ENCODE results near the gene CHN2. TPM values are rescaled to one million over a fixed set of nuclear protein-coding genes. Genes with fewer than 3 reads are reported as not detected.

The CHN2 gene
- polyA plus RNA-seq, 4 donors: 13.9 to 19.7 (median 17.4) TPM

DNA sequence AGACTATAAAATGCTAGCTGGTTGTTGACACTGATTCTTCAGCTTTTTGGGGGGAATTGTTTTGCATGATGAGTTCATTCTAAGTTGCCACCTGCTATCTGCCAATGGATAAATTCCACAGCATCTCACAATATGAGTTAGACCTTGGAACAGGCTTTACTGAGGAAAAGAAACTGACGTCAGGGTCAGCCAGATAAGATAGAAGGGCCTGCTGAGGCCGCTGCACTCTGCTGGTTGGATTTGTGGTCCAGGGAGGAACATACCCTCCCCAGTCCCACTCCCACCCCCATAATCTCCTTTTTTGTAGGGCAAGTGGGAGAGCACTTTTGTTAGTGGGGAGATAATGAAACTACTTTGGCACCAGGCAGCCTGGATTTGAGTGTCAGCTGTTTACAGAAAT, 258.4 kb downstream of the CHN2 start:
- no peak for DNase-seq (ENCODE audit: low read depth in 4 of 4, low spot score in 2 of 4)

DNA sequence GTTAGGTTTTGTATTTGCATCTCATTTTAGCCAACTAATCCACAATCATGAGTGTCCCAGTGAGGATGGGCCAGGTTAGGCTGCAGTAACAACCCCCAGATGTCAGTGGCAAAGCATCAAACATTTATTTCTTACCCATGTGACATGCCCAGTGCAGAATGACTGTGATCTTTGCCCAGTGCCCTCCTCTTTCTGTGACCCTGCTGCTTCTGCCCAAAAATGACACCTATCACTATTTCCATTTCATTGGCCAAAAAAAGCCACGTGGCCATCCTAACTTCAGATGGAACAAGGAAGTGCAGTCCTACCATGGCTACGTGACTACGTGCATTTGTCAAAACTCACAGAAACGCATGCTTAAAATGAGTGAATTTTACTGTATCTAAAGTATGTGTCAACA, 259.9 kb downstream of the CHN2 start:
- no peak for DNase-seq (ENCODE audit: low read depth in 4 of 4, low spot score in 2 of 4)

DNA sequence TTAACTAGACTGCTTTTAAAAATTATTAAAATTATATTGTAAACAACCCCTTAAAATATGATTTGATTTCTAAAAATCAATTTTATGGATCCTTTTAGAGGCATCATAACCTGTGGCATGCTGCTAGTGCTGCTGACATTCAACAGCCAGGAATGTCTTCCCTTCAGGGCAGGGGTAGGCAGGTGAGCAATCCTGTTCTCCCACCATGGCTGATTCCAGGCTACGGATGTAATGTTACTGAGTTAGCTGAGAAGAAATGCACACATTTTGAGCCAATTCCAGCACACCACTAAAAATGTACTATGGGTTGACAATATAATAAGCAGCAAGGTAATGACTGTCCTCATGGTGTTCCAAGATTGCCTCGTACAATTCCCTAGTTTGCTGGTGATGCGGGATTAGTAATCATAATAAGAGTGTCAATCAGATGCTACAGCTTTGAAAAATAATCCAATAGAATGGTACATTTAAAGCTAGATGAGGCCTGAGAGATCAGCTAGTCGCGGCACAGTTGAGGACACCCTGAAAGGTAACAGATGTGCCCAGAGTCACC, 260.4 kb downstream of the CHN2 start:
- no peak for DNase-seq (ENCODE audit: low read depth in 4 of 4, low spot score in 2 of 4)

DNA sequence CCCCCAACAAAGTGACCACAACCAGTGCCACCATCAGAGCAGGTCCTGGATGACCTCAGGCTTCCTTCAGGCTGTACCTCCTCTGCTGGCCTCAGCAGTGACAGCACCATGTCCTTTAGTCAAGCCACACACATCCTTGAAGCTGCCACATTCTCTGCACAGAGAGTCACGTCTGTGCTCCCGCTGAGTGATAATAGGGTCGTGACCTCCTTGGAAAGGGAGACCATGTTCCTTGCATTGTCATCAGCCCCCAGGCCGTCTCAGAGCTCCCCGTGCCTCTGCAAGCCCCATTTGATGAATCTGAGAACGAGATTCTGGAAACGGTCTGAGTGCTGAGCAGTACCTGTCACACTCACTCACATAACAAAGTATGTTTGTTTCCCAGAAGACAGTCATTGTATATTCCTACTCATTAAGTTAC, 262.6 kb downstream of the CHN2 start:
- no peak for DNase-seq (ENCODE audit: low read depth in 4 of 4, low spot score in 2 of 4)

DNA sequence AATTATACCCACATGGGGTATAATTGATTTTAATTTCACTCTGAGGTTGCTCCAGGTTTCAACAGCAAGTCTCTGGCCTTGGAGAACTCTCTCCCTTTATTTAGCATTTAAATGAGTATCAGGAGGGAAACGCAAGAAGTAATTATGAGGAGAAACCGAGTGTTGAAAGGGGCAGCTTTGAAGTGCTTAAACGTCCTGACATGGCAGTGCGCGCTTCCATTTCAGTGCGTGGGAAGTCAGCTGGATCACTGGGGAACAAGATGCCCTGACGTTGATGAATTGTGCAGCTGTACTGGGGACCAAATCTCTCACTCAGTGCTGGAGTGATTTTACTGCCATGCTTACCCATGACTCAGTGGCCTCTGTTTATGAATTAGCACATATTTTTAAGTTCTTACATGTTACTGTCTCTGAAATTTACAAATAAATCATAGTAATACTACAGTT, 263.0 kb downstream of the CHN2 start:
- DNase-seq (ENCODE audit: low read depth in 4 of 4, low spot score in 2 of 4): no peak

DNA sequence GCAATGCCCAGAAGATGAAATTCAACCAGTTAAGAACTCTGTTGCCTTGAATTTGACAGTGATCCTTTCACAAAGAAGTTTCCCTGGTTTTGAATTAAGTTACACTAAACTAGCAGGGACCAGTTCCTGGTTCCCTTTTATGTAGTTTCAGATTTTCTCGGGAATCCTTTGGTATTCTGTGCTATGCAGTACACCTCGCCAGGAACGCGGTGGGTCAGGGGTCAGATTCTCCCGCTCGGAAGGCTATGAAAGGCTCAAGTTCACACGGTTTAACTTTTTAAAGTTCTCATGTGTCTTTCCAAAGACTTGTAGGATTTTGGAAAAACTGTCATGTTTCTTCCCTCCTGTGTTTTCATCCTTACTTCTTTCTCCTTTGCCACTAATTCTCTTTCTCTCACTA, 264.4 kb downstream of the CHN2 start:
- no peak for DNase-seq (ENCODE audit: low read depth in 4 of 4, low spot score in 2 of 4)

DNA sequence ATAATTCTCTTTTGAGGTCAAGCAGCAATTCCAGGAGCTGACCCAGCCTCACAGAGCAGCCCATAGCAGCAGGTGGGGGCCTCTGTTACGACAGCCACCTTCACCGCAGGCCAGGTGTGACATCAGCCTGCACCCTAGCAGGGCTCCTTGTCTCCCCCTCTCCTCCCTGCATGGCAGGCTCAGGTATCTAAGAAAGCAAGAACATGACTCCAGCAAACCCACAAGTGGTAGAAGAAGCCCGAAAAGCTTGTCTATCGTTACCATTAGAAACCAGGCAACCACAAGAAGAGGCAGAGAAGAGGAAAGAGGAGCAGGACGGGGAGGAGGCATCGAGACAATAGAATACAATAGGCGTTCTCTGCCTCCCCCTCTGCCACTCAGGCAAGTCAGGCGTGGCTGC, 265.0 kb downstream of the CHN2 start:
- no peak for DNase-seq (ENCODE audit: low read depth in 4 of 4, low spot score in 2 of 4)

DNA sequence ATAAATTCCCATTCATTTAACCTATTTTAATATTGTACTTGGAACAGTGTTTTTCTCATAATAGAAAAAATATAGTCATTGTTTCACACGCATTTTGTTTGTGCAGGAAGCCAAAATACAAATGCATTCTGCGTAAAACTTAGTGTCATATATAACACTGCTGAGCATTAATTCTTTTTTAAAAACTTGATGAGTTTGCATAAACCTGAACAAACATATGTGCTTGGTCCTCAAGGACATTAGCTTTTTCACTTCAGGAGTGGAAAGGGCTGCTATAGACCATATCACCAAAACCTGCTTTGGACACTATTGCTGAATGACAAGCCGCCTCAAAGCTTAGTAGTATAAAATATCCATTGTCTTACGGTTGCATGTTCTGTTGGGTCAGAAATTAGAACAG, 267.4 kb downstream of the CHN2 start:
- no peak for DNase-seq (ENCODE audit: low read depth in 4 of 4, low spot score in 2 of 4)

DNA sequence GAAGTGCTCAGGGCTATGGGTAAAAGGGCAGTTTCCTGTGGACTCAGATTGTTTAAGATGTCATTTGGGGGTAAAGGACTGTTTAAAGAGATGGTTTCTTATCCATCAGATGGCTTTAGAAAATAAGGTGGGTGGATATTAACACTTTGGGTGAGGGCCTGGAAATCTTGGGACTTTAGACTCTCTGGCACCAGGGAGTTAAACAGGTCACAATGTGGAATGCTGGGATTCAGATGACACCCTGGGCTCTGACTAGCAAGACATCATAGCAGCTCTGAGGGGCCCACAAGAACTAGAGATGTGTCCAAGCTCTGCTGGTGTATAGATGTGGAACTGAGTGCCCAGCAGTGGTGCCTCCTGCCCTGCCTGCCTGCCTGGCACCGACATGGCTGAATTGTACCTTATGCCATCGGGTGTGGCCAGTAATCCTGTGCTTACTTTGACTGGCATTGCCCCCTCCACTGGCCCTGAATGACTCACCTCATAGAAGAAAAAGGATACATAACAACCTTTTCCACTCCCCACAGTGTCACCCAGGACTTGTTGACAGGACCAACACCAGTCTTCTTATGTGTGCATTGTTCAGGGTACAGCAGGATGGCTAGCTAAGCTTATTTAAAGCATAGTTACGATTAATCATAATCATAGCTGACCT, 269.1 kb downstream of the CHN2 start:
- no peak for DNase-seq (ENCODE audit: low read depth in 4 of 4, low spot score in 2 of 4)

DNA sequence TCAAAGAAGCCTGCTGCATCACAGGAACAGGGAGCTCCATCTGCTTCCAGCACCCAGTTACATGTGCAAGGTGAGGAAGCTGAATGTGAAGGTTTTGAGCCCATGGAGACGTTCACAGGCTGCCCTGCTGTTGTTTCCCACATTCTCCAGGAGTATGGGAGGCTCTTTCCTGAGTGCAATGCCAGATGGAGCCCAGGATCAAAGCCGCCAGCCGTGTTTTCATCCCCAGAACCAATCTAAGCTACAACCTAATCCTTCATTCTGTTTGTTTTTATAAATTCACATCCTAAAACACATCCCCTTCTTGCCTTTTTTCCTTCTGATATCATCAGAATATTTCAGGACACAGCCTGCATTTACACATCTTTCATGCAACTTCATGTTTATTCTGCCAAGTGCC, 270.2 kb downstream of the CHN2 start:
- no peak for DNase-seq (ENCODE audit: low read depth in 4 of 4, low spot score in 2 of 4)

DNA sequence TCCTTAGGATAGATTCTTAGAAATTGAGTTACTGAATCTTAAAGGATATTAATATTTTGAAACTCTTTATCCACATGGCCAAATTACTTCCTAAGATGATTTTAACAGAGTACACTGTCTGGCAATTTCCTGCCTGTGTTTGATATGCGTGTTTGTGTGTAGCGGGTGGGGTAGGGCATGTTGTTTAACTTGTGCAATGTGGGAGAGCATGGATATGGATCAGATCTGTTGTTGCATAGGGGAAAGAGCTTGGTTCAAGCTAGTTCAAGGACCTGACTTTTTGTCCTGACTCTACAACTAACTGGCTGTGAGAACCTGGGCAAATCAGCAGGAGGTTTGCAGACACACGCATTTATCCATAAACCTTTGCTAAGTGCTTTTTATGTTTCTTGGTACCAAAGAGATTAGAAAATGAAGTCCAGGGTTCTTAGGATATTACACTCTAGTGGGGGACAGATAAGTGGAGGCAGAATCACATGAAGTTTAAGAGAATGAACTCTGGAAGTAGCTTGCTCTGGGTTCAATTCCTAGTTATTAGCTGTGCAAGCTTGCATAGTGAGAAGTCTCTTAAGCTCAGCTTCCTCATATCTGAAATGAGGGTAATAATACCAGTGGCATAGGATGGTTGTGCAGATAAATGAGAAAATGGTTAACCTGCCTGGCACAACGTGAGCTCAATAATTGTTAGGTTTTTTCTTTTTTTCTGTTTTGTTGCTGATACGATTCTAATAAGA, 272.8 kb downstream of the CHN2 start:
- DNase-seq (ENCODE audit: low read depth in 4 of 4, low spot score in 2 of 4): no peak

DNA sequence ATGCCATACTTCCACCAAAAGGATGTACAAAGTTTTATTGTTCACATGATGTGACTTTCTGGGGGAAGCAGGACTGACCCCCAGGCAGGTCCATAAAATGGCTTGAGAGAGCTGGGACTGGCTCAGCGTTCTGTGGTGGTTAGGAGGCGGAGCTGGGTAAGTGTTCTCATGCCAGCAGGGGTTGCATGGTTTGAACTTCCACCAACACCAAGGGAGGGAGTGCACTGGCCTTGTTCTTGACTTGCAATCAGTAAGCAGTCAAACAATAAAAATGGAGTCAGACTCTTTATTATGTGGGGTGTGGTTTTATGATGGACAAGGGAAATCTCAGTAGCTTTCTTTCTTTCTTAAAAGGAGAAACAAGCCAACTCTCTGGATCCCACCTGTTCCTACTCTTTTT, 273.6 kb downstream of the CHN2 start:
- no peak for DNase-seq (ENCODE audit: low read depth in 4 of 4, low spot score in 2 of 4)

DNA sequence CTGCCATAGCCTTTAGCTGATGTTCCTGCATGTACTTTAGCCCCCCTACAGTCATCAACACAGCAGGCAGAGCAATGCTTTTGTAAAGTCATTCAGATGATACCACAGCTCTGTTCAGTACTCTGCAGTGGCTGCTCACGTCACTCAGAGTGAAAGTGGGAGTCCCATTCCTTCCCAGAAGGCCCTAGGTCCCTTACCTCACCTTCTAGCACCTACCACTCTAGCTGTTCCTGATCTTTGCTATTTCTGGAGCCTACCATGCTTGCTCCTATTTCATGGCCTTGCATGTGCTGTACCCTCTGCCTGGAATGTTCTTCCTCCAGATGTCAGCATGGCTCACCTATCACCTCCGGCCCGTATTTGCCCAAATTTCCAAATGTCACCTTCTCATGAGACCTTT, 274.7 kb downstream of the CHN2 start:
- no peak for DNase-seq (ENCODE audit: low read depth in 4 of 4, low spot score in 2 of 4)

DNA sequence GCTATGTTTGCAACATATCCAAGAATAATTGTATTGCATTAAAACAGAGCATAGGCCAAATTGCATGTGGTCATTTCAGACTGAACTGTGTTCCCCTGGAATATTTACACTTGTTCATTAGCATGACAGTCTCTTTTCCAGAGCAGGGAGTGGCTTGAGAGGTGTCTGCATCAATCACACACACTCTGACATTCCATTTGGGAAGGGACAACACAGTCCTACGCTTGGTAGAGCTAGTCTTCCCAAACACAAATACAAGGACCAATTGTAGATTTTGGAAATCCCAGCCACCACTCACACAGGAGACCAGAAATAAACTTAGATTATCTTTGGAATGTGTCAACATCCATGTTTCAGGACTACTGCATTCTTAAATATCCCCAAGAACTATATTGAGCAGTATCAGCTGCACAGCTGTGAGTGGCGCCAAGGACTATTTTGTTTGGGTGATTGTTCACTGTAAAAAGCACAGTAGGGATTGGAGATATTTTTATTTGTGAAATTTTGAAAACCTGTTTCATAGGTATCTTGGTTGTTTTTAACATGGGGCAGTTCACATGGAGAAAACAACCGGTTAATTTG, 275.5 kb downstream of the CHN2 start:
- DNase-seq (ENCODE audit: low read depth in 4 of 4, low spot score in 2 of 4): no peak

DNA sequence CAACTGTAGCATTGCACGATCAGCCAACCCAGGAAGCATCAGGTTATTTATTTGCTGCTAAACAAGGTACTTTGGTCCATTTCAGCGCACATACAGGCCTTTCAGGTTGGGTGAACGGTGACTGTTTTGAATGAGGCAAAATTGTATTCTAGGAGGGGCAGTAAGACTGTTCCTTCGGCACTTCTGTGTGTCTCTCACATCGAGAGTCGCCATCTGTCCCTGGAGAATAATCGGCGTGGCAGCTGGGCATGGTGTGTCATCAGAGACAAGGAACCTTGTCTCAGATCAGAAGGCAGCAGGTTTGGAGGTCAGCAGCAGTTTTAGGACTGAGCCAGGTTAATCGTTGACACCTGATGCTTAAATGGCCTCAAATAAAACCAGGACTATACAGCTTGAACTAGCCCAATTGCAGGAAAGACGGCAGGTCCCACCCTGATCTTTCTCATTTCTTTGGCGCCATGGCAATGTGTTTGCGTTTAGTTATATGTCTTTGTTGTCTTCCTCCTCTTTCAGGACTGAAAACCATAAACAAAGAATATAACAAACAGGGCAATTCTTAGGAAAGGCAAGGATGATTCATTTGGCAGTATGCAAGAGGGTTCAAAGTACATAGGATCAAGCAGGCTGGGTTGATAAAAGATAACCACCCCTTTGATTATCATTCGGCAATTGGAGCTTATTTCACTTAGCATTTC, 277.0 kb downstream of the CHN2 start:
- no peak for DNase-seq (ENCODE audit: low read depth in 4 of 4, low spot score in 2 of 4)

DNA sequence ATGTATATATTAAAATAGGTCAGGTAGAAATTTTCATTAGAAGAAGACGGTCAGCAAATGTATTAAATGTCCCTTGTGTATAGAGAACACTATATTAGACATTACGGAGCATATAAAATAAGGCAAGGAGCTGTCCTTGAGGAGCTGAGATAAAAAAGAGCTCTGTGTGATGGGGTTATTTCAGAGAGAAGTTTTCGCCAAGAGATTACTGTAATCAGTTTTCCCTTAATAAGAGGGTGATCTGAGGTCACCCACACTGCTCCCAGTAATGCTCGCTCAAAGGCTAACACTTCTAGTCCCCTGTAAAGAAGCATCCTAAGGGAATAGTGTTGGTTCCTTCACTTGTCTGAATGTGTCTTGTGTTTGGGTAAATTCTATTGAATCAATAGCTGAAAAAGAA, 282.3 kb downstream of the CHN2 start:
- no peak for DNase-seq (ENCODE audit: low read depth in 4 of 4, low spot score in 2 of 4)

DNA sequence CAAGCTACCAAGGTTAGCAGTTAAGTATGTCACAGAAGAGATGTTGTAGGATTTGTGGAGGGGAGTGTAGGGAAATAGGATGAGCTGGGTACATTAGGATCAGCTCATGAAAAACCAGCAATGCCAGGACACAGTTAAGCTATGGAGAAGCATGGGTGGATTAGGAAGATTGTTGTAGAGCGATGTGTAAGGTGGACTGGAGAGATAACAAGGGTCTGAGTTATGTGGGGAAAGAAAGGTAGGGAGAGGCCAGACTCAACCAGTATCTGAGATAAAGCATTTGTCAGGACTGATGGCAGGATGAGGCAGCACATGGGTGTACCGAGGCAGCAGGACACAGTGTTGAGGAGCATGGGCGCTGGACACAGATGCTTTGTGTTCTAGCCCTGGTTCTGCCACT, 283.7 kb downstream of the CHN2 start:
- DNase-seq (ENCODE audit: low read depth in 4 of 4, low spot score in 2 of 4): no peak

DNA sequence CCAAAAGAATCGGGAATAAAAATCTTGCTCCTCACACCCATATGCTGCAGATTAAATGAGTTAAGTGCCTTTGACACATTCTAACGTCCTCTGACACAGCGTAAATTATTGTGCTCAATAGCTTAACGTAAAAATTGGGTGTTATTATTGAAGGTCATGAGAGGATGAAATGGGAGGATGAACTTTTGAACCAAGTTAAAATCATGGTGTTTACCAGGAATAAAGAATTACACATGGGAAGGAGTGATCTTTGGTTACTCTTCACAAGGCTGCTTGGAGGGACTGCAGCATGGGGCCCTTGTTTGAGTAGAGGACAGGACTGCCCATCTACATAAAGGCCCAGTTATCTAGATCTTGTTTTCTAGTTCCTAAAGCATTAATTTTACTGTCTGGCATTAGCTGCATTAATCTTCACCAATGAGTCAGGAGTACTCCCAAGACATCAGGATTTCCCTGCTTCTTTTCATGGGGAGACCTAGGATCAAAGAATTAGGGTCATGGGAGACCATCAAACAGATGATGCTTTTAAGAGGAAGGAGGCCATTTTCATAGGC, 284.2 kb downstream of the CHN2 start:
- no peak for DNase-seq (ENCODE audit: low read depth in 4 of 4, low spot score in 2 of 4)

DNA sequence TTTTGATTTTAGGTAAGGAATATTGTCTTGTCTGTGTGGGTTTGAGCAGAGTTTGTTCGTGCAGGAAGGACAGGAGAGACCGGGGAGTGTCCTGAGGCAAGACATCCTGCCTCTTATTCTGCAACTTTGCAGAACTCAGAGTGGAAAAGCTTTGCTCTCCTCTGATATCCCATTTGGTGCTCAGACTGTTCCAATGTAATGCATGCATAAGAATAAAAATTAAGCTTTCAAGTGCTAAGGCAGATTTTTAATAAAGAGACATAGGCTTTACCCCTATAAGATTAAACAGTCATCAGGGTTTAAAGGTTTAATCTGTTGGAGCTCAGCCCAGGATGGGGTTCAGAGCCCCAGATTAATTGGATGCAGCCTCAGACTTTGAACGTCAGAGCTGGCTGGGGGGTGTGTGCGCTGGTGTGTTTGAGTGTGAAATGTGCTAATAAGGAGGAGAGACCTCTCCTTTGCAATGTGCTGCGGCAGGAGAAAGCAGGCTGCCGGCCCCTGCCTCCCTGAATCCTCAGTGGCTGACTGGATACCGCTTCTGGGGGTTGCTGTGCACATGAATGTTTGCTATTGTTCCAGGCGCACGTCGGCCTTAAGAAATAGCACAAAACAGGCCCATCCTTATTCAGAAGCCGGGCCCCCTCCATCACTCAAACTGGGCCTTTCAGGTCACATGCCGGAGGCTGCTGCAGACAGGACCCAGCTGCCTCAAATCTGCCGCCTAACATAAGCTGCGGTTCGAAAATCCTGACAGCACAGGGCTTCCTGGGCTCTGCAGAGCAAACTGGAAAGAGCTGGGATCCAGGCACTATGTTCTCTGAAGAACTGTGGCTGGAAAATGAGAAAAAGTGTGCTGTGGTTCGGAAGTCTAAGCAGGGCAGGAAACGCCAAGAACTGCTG, 285.0 kb downstream of the CHN2 start:
- DNase-seq (ENCODE audit: low read depth in 4 of 4, low spot score in 2 of 4): peak in 1 of 4 donors; percentile 55

DNA sequence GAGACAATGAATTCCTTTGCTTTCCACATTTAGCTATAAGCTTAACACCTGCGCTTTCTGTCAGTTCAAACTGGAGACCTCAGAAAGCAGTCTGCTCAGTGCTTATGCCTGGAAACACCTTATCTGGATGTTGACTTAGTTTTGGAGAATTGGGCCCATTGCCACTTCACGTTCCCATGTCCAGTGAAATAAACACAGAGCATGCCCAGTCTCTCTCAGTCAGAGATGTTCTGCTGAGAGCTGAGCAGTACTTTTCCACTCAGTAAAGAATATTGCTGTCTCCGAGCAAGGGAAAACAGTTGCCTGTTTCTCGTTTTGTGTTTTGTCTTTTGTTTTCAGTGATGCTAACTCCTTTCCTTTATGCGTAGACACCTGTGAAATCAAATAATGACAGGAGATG, 285.9 kb downstream of the CHN2 start:
- DNase-seq (ENCODE audit: low read depth in 4 of 4, low spot score in 2 of 4): no peak
